GM11168 (cell line): ENCODE data around the gene TM2D3.

Experiments used
- in situ Hi-C: fragments of 300-500 bp; cut with MboI; formaldehyde crosslinking; loops from one replicate; pipeline ENCODE4 v1.12.0; 2022; ENCODE audit warnings: low sequenced_read_pairs; ENCODE audit not compliant: unreplicated experiment

TM2D3 gene

DNA sequence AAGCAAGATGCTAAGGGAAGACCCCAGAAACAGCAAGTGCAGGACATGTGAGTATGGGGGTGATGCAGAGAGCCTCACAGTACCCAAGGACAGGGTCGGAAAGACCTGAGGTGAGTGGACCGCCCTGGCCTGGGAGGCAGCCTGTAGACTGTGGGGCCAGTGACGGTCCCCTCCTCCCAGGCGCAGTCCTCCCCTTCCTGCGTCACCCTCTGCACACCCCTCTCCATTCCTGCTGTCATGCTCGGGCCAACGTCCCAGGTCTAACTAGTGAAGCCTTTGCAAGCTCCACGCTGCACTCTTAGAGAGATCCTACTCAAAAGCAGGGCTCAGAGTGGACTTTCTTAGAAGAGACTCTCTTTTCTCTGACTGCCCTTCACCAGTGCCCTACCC lies 41.6 kb downstream of the TM2D3 start:
- in situ Hi-C loops = no loop called here

DNA sequence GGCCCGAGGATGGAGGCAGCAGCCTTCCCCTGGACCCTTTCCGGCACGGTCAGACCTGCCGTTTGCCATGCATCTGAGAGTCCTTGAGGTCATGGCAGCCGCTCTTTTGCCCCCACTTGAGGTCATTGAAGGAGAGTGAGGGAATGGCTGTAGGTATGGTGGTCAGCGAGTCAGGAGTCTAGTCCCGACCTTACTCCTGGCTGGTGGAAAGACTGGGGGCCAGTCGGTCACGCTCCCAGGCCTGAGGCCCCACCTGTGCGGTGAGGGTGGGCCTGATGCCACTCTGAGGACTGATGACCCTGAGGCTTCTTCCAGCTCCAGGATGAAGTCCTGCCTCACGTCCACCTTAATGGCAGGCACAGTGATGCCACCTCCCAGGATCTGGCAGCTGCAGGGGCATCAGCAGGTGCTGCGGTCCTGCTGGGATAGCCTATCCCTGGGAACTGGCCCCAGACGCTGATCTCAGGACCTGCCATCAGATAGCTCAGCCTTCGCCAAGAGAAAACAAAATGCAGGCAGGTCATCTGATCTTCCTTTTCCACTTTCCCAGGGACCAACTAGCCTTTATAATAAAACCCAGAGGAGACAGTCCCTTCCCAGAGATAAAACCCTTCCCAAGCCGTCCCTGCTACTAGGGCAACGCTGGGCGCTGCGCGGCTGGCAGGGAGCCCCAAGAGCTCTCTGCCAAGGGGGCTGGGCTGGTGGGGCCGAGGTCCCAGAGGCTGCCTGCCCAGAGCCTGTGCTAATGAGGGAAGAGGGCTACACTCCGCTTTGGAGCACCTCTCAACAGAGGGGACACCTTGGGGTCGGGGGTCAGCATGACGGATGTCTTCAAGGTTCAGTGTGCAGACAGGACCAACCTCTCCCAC lies 42.2 kb downstream of the TM2D3 start:
- in situ Hi-C loops = no loop called here

DNA sequence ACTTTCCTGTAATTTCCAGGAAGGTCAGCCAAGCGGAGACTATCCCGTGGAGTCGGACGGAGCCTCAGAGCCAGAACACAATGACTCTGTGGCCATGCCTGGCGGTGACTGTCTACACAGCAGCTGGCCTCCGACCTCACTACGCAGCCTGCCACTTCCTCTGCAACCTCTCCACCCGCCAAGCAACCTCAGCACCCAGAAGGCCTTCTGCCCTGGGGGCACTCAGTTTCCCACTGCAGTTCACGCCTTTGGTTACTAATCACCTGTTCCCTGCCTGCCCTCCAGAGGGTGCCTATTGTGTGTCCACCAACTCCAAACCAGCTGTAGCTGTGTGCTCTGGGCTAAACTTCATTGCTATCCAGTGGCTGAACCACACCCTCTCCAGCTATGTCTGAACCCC lies 44.0 kb downstream of the TM2D3 start:
- in situ Hi-C loops = no loop called here

DNA sequence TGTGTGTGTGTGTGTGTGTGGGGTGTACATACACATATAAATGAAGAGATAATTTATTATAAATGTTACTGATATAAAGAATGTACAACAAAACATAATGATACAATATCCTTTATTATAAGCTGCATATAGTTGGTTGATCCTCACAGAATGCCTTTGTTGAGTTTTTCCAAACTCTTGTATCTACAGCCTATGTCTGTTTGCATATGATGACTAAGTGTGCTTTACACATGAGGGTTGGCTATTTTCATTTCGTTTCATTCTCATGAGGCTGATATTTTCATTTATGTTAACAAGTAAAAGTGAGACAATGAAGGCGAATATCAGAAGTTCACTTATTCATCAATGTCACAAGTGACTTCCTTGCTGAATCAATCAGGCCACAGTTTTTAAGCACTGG lies 45.1 kb downstream of the TM2D3 start:
- in situ Hi-C loops = no loop called here

DNA sequence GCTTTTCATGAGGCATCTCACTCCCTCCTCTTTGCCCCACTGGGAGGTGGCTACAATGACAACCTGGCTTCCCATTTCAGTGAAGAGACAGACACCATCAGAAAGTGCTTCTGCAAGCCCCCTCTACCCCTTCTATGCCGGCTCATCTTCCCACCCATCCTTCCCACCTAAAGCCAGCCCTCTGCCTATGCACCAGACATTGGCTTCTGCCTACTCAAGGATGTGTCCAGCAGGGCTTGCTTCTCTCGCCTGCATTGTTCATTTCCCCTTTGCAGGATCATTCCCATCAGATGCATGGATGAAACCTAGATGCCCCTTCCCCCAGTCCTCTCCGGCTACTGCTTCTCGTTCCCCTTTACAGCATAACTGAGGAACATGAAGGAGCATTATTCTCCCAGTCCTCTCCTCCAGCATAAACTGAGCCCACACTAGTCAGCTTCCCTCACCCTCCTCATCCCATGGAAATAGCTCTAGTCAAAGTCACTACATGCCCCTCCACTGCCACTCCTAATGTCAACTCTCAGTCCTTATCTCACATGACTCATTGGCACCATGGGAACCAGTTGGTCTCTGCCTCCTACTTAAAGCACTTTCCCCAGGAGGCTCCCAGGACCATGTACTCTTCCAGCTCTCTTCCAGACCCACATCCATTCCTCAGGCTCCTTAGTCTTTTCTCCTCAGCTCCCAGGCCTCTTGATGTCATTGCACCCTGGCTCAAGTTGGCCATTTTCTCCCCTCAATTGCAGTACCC lies 47.9 kb downstream of the TM2D3 start:
- in situ Hi-C loops = no loop called here

DNA sequence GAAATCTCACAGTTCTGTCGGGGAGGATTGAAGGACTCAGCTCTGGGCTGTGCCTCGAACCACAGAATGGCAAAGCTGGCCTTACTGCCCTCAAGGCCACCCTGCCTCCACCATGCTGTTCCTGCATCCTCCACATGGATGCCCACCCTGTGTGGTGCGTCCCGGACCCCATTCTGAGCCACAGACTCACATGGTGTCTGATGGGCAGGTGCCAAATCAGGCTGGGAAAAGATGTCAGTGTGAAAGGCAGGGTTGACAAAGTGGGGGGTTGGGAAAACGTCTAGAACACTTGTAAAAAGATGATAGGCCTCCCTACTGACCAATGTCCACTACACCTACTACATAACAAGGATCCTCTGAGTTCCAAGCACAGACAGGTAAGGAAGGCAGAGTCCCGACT lies 49.4 kb downstream of the TM2D3 start:
- in situ Hi-C loops = no loop called here

DNA sequence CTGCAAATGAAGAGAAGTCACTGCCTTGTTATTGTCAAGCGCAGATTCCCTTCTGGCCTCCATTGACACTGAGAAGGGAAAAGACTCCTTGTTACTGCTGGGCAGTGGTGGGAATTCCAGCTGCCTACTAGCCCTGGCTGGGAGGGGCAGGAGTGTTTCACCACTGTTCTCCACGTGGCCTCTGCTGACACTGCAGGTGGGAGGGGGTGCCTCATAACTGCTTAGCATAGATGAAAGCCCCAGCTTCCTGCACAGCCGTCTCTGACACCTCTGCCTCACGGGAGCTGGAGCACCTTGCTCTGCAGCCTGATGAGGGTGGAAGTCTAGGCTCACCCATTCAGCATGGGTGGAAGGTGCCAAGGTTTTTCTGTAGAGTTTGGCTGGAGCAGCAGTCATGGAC lies 52.1 kb downstream of the TM2D3 start:
- in situ Hi-C loops = no loop called here

DNA sequence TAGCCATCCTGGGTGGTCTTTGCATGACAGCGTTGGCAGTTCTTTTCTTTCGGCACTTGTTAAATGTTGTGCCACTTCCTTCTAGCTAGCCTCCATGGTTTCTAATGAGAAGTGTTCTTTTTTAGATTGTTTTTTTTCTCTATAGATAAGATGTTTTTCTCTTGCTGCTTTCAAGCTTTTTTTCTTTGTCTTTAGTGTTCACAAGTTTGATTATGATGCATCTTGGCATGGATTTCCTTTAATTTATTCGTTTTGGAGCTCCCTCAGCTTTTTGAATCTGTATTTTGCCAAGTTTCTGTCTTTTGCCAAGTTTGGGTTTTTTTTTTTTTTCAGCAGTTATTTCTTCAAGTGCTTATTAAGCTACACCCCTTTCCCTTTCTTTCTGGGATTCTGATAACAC lies 53.1 kb downstream of the TM2D3 start:
- in situ Hi-C loops = no loop called here

DNA sequence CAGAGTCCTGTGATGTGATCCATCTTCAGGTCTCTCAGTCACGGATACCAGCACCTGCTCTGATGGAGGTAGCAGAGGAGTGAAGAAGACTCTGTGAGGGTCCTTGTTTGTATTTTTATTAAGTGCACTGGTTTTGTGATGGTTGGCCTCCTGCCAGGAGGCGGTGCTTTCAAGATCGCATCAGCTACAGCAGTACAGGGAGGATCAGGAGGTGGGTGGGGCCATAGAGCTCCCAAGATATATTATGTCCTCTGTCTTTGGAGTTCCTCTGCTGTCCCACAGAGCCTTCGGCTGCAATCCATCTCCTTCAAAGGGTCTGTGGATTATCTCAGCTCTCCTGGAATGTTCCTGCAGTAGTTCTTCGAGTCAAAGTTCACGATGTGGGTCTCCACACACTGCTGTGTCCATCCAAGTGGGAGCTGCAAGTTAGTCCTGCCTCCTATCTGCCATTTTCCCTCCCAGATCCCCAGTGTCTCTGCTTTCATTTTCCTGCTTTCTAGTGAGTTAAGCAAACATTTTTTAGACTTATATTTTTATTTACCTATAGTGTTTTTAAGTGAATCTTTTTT lies 54.7 kb downstream of the TM2D3 start:
- in situ Hi-C loops = no loop called here

DNA sequence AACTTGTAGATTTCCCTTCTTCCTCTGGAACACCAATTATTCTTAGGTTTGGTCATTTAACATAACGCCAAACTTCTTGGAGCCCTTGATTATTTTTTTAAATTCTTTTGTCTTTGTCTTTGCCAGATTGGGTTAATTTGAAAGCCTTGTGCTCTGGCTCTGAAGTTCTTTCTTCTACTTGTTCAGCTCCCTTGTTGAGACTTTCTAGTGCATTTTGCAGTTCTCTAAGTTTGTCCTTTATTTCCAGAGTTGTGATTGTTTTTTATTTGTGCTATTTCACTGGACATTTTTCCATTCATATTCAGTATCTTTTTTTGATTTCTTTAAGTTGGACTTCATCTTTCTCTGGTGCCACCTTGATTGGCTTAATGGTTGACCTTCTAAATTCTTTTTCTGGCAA lies 55.5 kb downstream of the TM2D3 start:
- in situ Hi-C loops = no loop called here
